PC-3 (cell line): ENCODE measurements around the gene FASTK. TPM values are rescaled to one million over a fixed set of nuclear protein-coding genes. Genes with fewer than 3 reads are reported as not detected.

Experiments used
- ATAC-seq: fragments of 200-7000 bp; cut with Tn5 transposase; 2 replicates; pipeline ENCODE4 v1.9.1; 2020; ENCODE audit warnings: mild to moderate bottlenecking, moderate library complexity
- BruUV-seq: library from RNA; stranded (reverse); fragments of 400-500 nt; replicated peaks from 2 replicates; lab custom pipeline; 2021; lab: Mats Ljungman, UMichigan
- CTCF ChIA-PET: fragments of 300-600 bp; sonication (Branson Sonifier 250); formaldehyde crosslinking; loops from one replicate; lab custom pipeline; 2022; ENCODE audit warnings: antibody characterized with exemption; lab: Charles Lee
- POLR2A ChIA-PET: fragments of 300-600 bp; sonication (Branson Sonifier 250); formaldehyde crosslinking; loops from one replicate; lab custom pipeline; 2022; ENCODE audit warnings: antibody characterized with exemption; ENCODE audit not compliant: unreplicated experiment; lab: Charles Lee
- DNase-seq: peaks from one replicate; pipeline ENCODE4 v3.0.0-alpha.2; 2015
- H2AFZ ChIP-seq: fragments of 300-600 bp; sonication (generic); 2 replicates; pipeline ENCODE4 v1.6.0; 2016; ENCODE audit warnings: antibody characterized with exemption, low read length
- H3F3A ChIP-seq: fragments of 300-600 bp; sonication (generic); one replicate; pipeline ENCODE4 v1.6.0; 2017; ENCODE audit warnings: antibody characterized with exemption, low read length, control low read depth, mild to moderate bottlenecking; ENCODE audit not compliant: unreplicated experiment
- H3K27ac ChIP-seq: fragments of 300-600 bp; sonication (generic); 2 replicates; pipeline ENCODE4 v1.5.1; 2016; ENCODE audit warnings: mild to moderate bottlenecking, low read length
- H3K27me3 ChIP-seq: fragments of 300-600 bp; sonication (generic); 2 replicates; pipeline ENCODE4 v1.6.1; 2016; ENCODE audit warnings: low read length, mixed read lengths
- H3K36me3 ChIP-seq: fragments of 300-600 bp; sonication (generic); 2 replicates; pipeline ENCODE4 v1.6.1; 2016; ENCODE audit warnings: low read depth, mixed run types, low read length, mixed read lengths
- H3K4me1 ChIP-seq: fragments of 300-600 bp; sonication (generic); 2 replicates; pipeline ENCODE4 v1.5.1; 2016; ENCODE audit warnings: low read length; ENCODE audit not compliant: insufficient read depth
- H3K4me2 ChIP-seq: fragments of 300-600 bp; sonication (generic); 2 replicates; pipeline ENCODE4 v1.6.0; 2016; ENCODE audit warnings: low read length
- H3K4me3 ChIP-seq: fragments of 300-600 bp; sonication (generic); 2 replicates; pipeline ENCODE4 v1.5.1; 2016; ENCODE audit warnings: mild to moderate bottlenecking, low read length, mixed read lengths
- H3K79me2 ChIP-seq: fragments of 300-600 bp; sonication (generic); 2 replicates; pipeline ENCODE4 v1.6.1; 2017; ENCODE audit warnings: low read length, mixed read lengths
- H3K9ac ChIP-seq: fragments of 300-600 bp; sonication (generic); 2 replicates; pipeline ENCODE4 v1.6.0; 2016; ENCODE audit warnings: mild to moderate bottlenecking, low read length
- H3K9me2 ChIP-seq: fragments of 300-600 bp; sonication (generic); replicated peaks from 2 replicates; pipeline ENCODE4 v1.6.1; 2016; ENCODE audit warnings: mixed run types, low read length, mixed read lengths
- H3K9me3 ChIP-seq: fragments of 300-600 bp; sonication (generic); 2 replicates; pipeline ENCODE4 v1.6.1; 2016; ENCODE audit warnings: low read length, mixed read lengths
- H4K20me1 ChIP-seq: fragments of 300-600 bp; sonication (generic); 2 replicates; pipeline ENCODE4 v1.6.1; 2016; ENCODE audit warnings: low read length, mixed read lengths
- CTCF ChIP-seq: fragments of 300-600 bp; sonication (generic); conservative IDR thresholded peaks from 2 replicates; pipeline ENCODE4 v1.5.1; 2017; ENCODE audit warnings: antibody characterized with exemption, low read depth, mild to moderate bottlenecking, low read length
- EZH2 ChIP-seq: fragments of 300-600 bp; sonication (generic); IDR thresholded peaks from one replicate; pipeline ENCODE4 v1.6.1; 2017; ENCODE audit warnings: antibody characterized with exemption, mild to moderate bottlenecking, low read length; ENCODE audit not compliant: unreplicated experiment
- EZH2phosphoT487 ChIP-seq: fragments of 300-600 bp; sonication (generic); IDR thresholded peaks from 2 replicates; pipeline ENCODE4 v1.6.1; 2018; ENCODE audit warnings: mild to moderate bottlenecking, antibody characterized with exemption, low read length, borderline replicate concordance
- intact Hi-C: fragments of 100-400 bp; cut with micrococcal nuclease; formaldehyde crosslinking; loops from 2 replicates; pipeline ENCODE4 v1.9.0; 2023
- total RNA-seq: library from RNA; depleted of rRNA; stranded (reverse); fragments of >200 nt; gene quantifications from 2 replicates; pipeline ENCODE4 v1.2.3, GENCODE V29; 2014

Gene FASTK
- total RNA-seq, 1 experiment from 2014 or later = 163 TPM

GRCh38 chr7:151076863-151077704, 3.5 kb downstream of the FASTK start:
- CTCF ChIA-PET = interaction anchor here (0.5 to 0.7 kb wide), 2 partner anchors 11 to 32 kb away, joined by 3 to 6 read pairs; no protein-coding TSS in a partner anchor
- TF ChIP-seq EZH2 = no peak
- peak; percentile 49 for TF ChIP-seq CTCF
- no peak for TF ChIP-seq EZH2phosphoT487
- intact Hi-C loops = loop anchor here (5.0 kb wide), 1 partner anchor 35 kb away; no protein-coding TSS in a partner anchor
- DNase-seq (peak; percentile 43), ATAC-seq (peak; percentile 4; the same call in 1 of the 2 replicates)
- no TSS peak for BruUV-seq
- H3F3A ChIP-seq = no peaks in the 10 kb centered on the region
- POLR2A ChIA-PET = no interaction called here
- H3K9me3 ChIP-seq = no peaks in the 10 kb centered on the region
- peaks cover 11% of the 10 kb centered on the region; the same call in 1 of the 2 replicates for H3K36me3 ChIP-seq
- H3K9me2 ChIP-seq = no peaks in the 10 kb centered on the region
- peaks cover 21% of the 10 kb centered on the region for H3K4me1 ChIP-seq
- H2AFZ ChIP-seq = no peak overlapping the region
- no peak overlapping the region for H3K4me2 ChIP-seq
- no peak overlapping the region for H3K27ac ChIP-seq
- peaks cover 31% of the 10 kb centered on the region for H3K79me2 ChIP-seq
- H3K9ac ChIP-seq = no peak overlapping the region
- no peaks in the 10 kb centered on the region for H3K27me3 ChIP-seq
- no peaks in the 10 kb centered on the region for H4K20me1 ChIP-seq
- no peak overlapping the region for H3K4me3 ChIP-seq

DNA sequence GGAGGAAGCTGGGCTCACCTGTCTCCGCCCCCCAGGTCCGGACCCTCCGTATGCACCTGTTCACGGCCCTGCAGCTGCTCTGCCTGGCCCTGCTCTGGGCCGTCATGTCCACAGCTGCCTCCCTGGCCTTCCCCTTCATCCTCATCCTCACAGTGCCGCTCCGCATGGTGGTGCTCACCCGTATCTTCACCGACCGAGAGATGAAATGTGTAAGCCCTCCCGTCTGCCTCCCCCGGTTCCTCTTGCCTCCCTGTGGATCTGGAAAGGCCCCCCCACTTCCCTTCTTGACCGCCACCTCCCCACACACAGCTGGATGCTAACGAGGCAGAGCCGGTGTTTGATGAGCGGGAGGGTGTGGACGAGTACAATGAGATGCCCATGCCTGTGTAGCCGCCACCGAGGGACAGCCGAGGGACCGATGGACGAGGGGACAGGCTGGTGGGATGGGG, 4.6 kb downstream of the FASTK start:
- intact Hi-C loops = loop anchor here (5.0 kb wide), 1 partner anchor 36 kb away; no protein-coding TSS in a partner anchor

More for the DNA sequence above, 4.6 kb downstream of the FASTK start:
- Histone ChIP-seq H3K9me2 (no peaks in the 10 kb centered on the region), H3K36me3 (peaks cover 13% of the 10 kb centered on the region), H3K27me3 (no peaks in the 10 kb centered on the region), H3K4me1 (peaks cover 10% of the 10 kb centered on the region), H3K9me3 (no peaks in the 10 kb centered on the region), H4K20me1 (no peaks in the 10 kb centered on the region), H2AFZ (no peak overlapping the region), H3K4me3 (no peak overlapping the region), H3F3A (no peaks in the 10 kb centered on the region), H3K27ac (no peak overlapping the region), H3K4me2 (no peak overlapping the region), H3K79me2 (peaks cover 24% of the 10 kb centered on the region), H3K9ac (no peak overlapping the region)
- ChIA-PET CTCF (no interaction called here), POLR2A (no interaction called here)
- TF ChIP-seq EZH2 (no peak), CTCF (no peak), EZH2phosphoT487 (no peak)
- no peak for DNase-seq
- no TSS peak for BruUV-seq
- no peak for ATAC-seq
